Fibroblast of lung (primary cell): ENCODE measurements around the gene NUDT6. TPM values are rescaled to one million over a fixed set of nuclear protein-coding genes. Genes with fewer than 3 reads are reported as not detected.
A peak's percentile ranks its signal among the peaks of the same experiment; 100 is the strongest.

Source experiments
- DNase-seq, 2 donors: peaks; one replicate each; pipeline versions ENCODE4 v3.0.0 to v3.0.0-alpha.2; 2010; ENCODE audit warnings: low read depth in 2 of 2
- H2AFZ ChIP-seq: 2 replicates; pipeline ENCODE4 v1.5.1; 2012; ENCODE audit warnings: low read length, control low read depth, inconsistent platforms
- H3K27ac ChIP-seq: 2 replicates; pipeline ENCODE4 v1.5.1; 2011; ENCODE audit warnings: low read length, control low read depth; ENCODE audit not compliant: insufficient read depth
- H3K27me3 ChIP-seq: 2 replicates; pipeline ENCODE4 v1.5.1; 2011; ENCODE audit warnings: mild to moderate bottlenecking, low read length; ENCODE audit not compliant: control insufficient read depth, insufficient read depth
- H3K36me3 ChIP-seq: 2 replicates; pipeline ENCODE4 v1.5.1; 2011; ENCODE audit warnings: low read length; ENCODE audit not compliant: control insufficient read depth, insufficient read depth
- H3K4me1 ChIP-seq: 2 replicates; pipeline ENCODE4 v1.5.1; 2011; ENCODE audit warnings: low read length; ENCODE audit not compliant: control insufficient read depth, insufficient read depth; ENCODE audit errors: extremely low read depth
- H3K4me2 ChIP-seq: 2 replicates; pipeline ENCODE4 v1.5.1; 2011; ENCODE audit warnings: low read length, control low read depth; ENCODE audit not compliant: insufficient read depth; ENCODE audit errors: extremely low read depth
- H3K4me3 ChIP-seq, 4 experiments: fragments of 200-600 bp in 1 of 4; sonication (generic) in 1 of 4; replicated peaks in 1 of 4; 2 replicates each; pipeline ENCODE4 v1.5.1; 2011 to 2016; ENCODE audit warnings: low read length in 4 of 4, low read depth in 3 of 4, mild to moderate bottlenecking in 3 of 4, control low read depth in 2 of 4, inconsistent platforms in 1 of 4, mixed read lengths in 1 of 4; ENCODE audit not compliant: insufficient read depth in 1 of 4; ENCODE audit errors: control extremely low read depth in 1 of 4
- H3K79me2 ChIP-seq: 2 replicates; pipeline ENCODE4 v1.5.1; 2012; ENCODE audit warnings: mild to moderate bottlenecking, low read length, inconsistent platforms; ENCODE audit not compliant: control insufficient read depth, insufficient read depth
- H3K9ac ChIP-seq: 2 replicates; pipeline ENCODE4 v1.5.1; 2011; ENCODE audit warnings: mild to moderate bottlenecking, low read length, control low read depth; ENCODE audit not compliant: insufficient read depth
- H3K9me3 ChIP-seq: 2 replicates; pipeline ENCODE4 v1.5.1; 2012; ENCODE audit warnings: low read depth, low read length; ENCODE audit not compliant: control insufficient read depth, insufficient read depth
- H4K20me1 ChIP-seq: 2 replicates; pipeline ENCODE4 v1.5.1; 2011; ENCODE audit warnings: low read length; ENCODE audit not compliant: control insufficient read depth, insufficient read depth; ENCODE audit errors: extremely low read depth
- CTCF ChIP-seq, 2 donors: IDR thresholded peaks in 1 of 2; conservative IDR thresholded peaks in 1 of 2; 1 replicate in 1 of 2; 2 replicates in 1 of 2; pipeline ENCODE4 v1.5.1; 2011 to 2012; ENCODE audit warnings: low read length in 2 of 2, control low read depth in 1 of 2, inconsistent platforms in 1 of 2, low read depth in 1 of 2, mild to moderate bottlenecking in 1 of 2
- EZH2 ChIP-seq: IDR thresholded peaks from 2 replicates; pipeline ENCODE4 v1.5.1; 2012; ENCODE audit warnings: low read length, control low read depth, mild to moderate bottlenecking; ENCODE audit errors: missing control alignments
- polyA plus RNA-seq, 2 donors: library from polyadenylated mRNA; depleted of rRNA in 1 of 2; stranded (reverse) in 1 of 2; unstranded in 1 of 2; fragments of >200 nt; gene quantifications; 2 replicates each; pipeline ENCODE4 v1.2.1, GENCODE V29; 2011 to 2012; ENCODE audit warnings: missing spikeins in 1 of 2
- total RNA-seq: library from RNA; depleted of rRNA; stranded (reverse); fragments of >200 nt; gene quantifications from 2 replicates; pipeline ENCODE4 v1.2.1, GENCODE V29; 2014

NUDT6 gene
- total and polyA plus RNA-seq, 2 donors (not counting 1 experiment from before 2014, with no cell fraction given), result 5.0 to 8.6 TPM

DNA sequence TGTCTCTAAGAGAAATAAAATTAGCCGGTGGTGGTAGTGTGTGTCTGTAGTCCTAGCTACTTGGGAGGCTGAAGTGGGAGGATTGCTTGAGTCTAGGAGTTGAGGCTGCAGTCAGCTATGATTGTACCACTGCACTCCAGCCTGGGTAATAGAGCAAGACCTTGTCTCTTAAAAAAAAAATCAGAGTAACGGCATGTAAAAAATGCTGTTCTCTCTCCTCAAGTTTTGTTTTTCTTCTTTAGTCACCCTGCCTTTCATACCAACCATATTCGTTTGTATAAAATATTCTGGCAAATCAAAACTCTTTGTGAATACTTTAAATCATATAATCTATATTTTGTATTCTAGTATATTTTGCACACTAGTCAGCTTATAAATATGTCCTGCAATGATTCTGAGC lies 44.8 kb upstream of the NUDT6 start:
- H3K36me3 ChIP-seq, result no peaks in the 10 kb centered on the region
- no peak overlapping the region for H3K27ac ChIP-seq
- H3K4me3 ChIP-seq, result no peak overlapping the region
- H3K4me2 ChIP-seq, result no peak overlapping the region
- no peak overlapping the region for H3K9ac ChIP-seq
- no peak for TF ChIP-seq EZH2
- no peak for TF ChIP-seq CTCF (conservative IDR thresholded peaks at IDR 0.05 in 1 of 2, IDR thresholded peaks at IDR 0.05 in 1 of 2; ENCODE audit: low read depth in 1 of 2, low read length in 2 of 2)
- H3K4me1 ChIP-seq, result peaks cover 6% of the 10 kb centered on the region
- no peaks in the 10 kb centered on the region for H3K27me3 ChIP-seq
- no peaks in the 10 kb centered on the region for H4K20me1 ChIP-seq
- no peaks in the 10 kb centered on the region for H3K79me2 ChIP-seq
- no peaks in the 10 kb centered on the region for H3K9me3 ChIP-seq
- DNase-seq, result no peak
- H2AFZ ChIP-seq, result no peak overlapping the region

GRCh38 chr4:122966201-122966600 lies 43.8 kb upstream of the NUDT6 start:
- H2AFZ ChIP-seq, result no peak overlapping the region
- H3K4me2 ChIP-seq, result no peak overlapping the region
- TF ChIP-seq CTCF (conservative IDR thresholded peaks at IDR 0.05 in 1 of 2, IDR thresholded peaks at IDR 0.05 in 1 of 2; ENCODE audit: low read depth in 1 of 2, low read length in 2 of 2), result no peak
- TF ChIP-seq EZH2, result no peak
- no peaks in the 10 kb centered on the region for H3K79me2 ChIP-seq
- H3K4me1 ChIP-seq, result peaks cover 6% of the 10 kb centered on the region
- H3K9me3 ChIP-seq, result no peaks in the 10 kb centered on the region
- no peak overlapping the region for H3K4me3 ChIP-seq
- H3K36me3 ChIP-seq, result no peaks in the 10 kb centered on the region
- DNase-seq, result no peak
- no peaks in the 10 kb centered on the region for H3K27me3 ChIP-seq
- no peak overlapping the region for H3K27ac ChIP-seq
- H4K20me1 ChIP-seq, result no peaks in the 10 kb centered on the region
- H3K9ac ChIP-seq, result no peak overlapping the region

DNA sequence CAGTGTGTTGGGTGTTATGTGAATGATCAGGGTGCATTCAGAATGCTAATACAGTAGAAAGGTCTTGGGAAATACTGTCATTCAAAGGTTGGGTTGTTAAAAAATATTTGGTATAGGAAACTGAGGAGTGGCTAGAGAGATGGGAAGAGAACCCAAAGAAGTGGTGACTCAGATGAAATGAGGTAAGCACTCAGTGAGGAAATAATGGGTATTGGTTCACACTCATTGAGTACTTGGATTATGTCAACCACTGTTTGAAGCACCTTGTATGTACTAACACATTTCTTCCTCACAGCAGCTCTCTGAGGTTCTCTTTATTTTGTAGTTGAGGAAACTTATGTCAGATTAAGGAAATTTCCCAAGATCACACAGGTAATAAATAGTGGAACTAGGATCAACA lies 40.8 kb upstream of the NUDT6 start:
- H3K36me3 ChIP-seq, result no peaks in the 10 kb centered on the region
- no peaks in the 10 kb centered on the region for H3K27me3 ChIP-seq
- TF ChIP-seq CTCF (conservative IDR thresholded peaks at IDR 0.05 in 1 of 2, IDR thresholded peaks at IDR 0.05 in 1 of 2; ENCODE audit: low read depth in 1 of 2, low read length in 2 of 2), result no peak
- no peak for TF ChIP-seq EZH2
- no peak overlapping the region for H3K4me2 ChIP-seq
- H3K4me1 ChIP-seq, result peaks cover 1% of the 10 kb centered on the region
- H3K9me3 ChIP-seq, result no peaks in the 10 kb centered on the region
- peak; percentile 33 to 39 for DNase-seq
- H4K20me1 ChIP-seq, result no peaks in the 10 kb centered on the region
- H3K79me2 ChIP-seq, result no peaks in the 10 kb centered on the region
- H2AFZ ChIP-seq, result no peak overlapping the region
- H3K27ac ChIP-seq, result no peak overlapping the region
- H3K4me3 ChIP-seq, result no peak overlapping the region
- no peak overlapping the region for H3K9ac ChIP-seq
